HepG2 (cell line): ENCODE measurements around the gene ZNF541. TPM values are rescaled to one million over a fixed set of nuclear protein-coding genes. Genes with fewer than 3 reads are reported as not detected.

ENCODE experiments used
- ETV6 ChIP-seq: sonication (generic); formaldehyde crosslinking; conservative IDR thresholded peaks from 2 replicates; pipeline ENCODE4 v1.4.0; 2020; ENCODE audit warnings: missing genetic modification reagents
- GRHL1 ChIP-seq: sonication (generic); formaldehyde crosslinking; conservative IDR thresholded peaks from 2 replicates; pipeline ENCODE4 v1.8.0; 2022; ENCODE audit warnings: missing genetic modification reagents
- HMGXB4 ChIP-seq, 2 experiments: sonication (generic) in 1 of 2; formaldehyde crosslinking in 1 of 2; IDR thresholded peaks; 2 replicates each; pipeline versions ENCODE4 v1.4.0 to v1.6.1; 2018 to 2020; ENCODE audit warnings: missing genetic modification reagents in 2 of 2, borderline replicate concordance in 1 of 2, low read depth in 1 of 2, mild to moderate bottlenecking in 1 of 2, missing biosample characterization in 1 of 2
- MED1 ChIP-seq: sonication (generic); formaldehyde crosslinking; IDR thresholded peaks from 2 replicates; pipeline ENCODE4 v1.4.0; 2020; ENCODE audit warnings: missing genetic modification reagents
- POGZ ChIP-seq: sonication (generic); formaldehyde crosslinking; IDR thresholded peaks from 2 replicates; pipeline ENCODE4 v1.4.0; 2020; ENCODE audit warnings: mild to moderate bottlenecking, missing genetic modification reagents
- THRA ChIP-seq: sonication (generic); formaldehyde crosslinking; IDR thresholded peaks from 2 replicates; pipeline ENCODE4 v1.4.0; 2020; ENCODE audit warnings: missing genetic modification reagents, borderline replicate concordance
- YEATS4 ChIP-seq: sonication (generic); formaldehyde crosslinking; IDR thresholded peaks from 2 replicates; pipeline ENCODE4 v1.4.0; 2020; ENCODE audit warnings: missing genetic modification reagents, borderline replicate concordance
- ZNF143 ChIP-seq: sonication (generic); formaldehyde crosslinking; IDR thresholded peaks from 2 replicates; pipeline ENCODE4 v1.4.0; 2020; ENCODE audit warnings: missing genetic modification reagents
- ZNF580 ChIP-seq: IDR thresholded peaks from 2 replicates; pipeline ENCODE4 v1.6.1; 2016; ENCODE audit warnings: low read depth, borderline replicate concordance
- ZNF746 ChIP-seq: sonication (generic); formaldehyde crosslinking; IDR thresholded peaks from 2 replicates; pipeline ENCODE4 v1.8.0; 2022; ENCODE audit warnings: mild to moderate bottlenecking, missing genetic modification reagents
- polyA plus RNA-seq, 8 experiments: library from polyadenylated mRNA; depleted of rRNA in 3 of 8; stranded (reverse) in 7 of 8; unstranded in 1 of 8; fragments of >200 nt; fragmentation: Illumina TruSeq in 4 of 8; extraction: Trizol in 4 of 8; gene quantifications; 2 replicates each; pipeline versions ENCODE4 v1.2.1 to v1.2.3, GENCODE V29; 2011 to 2016; ENCODE audit warnings: low read depth in 4 of 8, missing spikeins in 1 of 8, mixed read lengths in 1 of 8; ENCODE audit not compliant: insufficient read depth in 1 of 8
- total RNA-seq, 5 experiments: library from RNA; depleted of rRNA; stranded (reverse); fragments of >200 nt; fragmentation: Illumina TruSeq; extraction: Trizol; gene quantifications; 2 replicates each; pipeline ENCODE4 v1.2.3, GENCODE V29; 2016; ENCODE audit warnings: low read depth in 1 of 5
- TF ChIP-seq, protein P1 (sequence below): sonication (generic); formaldehyde crosslinking; IDR thresholded peaks from 2 replicates; pipeline ENCODE4 v1.5.1; 2020; ENCODE audit warnings: mild to moderate bottlenecking, missing genetic modification reagents, moderate library complexity
- TF ChIP-seq, protein P2 (sequence below): IDR thresholded peaks from 2 replicates; pipeline ENCODE4 v1.4.0; 2020; ENCODE audit warnings: mild to moderate bottlenecking, missing genetic modification reagents

The ZNF541 gene
- total and polyA plus RNA-seq, 2 of the 13 experiments (the other 11 are each of a cell fraction or from before 2014, with no cell fraction given), result 0.03 to 0.04 TPM

DNA sequence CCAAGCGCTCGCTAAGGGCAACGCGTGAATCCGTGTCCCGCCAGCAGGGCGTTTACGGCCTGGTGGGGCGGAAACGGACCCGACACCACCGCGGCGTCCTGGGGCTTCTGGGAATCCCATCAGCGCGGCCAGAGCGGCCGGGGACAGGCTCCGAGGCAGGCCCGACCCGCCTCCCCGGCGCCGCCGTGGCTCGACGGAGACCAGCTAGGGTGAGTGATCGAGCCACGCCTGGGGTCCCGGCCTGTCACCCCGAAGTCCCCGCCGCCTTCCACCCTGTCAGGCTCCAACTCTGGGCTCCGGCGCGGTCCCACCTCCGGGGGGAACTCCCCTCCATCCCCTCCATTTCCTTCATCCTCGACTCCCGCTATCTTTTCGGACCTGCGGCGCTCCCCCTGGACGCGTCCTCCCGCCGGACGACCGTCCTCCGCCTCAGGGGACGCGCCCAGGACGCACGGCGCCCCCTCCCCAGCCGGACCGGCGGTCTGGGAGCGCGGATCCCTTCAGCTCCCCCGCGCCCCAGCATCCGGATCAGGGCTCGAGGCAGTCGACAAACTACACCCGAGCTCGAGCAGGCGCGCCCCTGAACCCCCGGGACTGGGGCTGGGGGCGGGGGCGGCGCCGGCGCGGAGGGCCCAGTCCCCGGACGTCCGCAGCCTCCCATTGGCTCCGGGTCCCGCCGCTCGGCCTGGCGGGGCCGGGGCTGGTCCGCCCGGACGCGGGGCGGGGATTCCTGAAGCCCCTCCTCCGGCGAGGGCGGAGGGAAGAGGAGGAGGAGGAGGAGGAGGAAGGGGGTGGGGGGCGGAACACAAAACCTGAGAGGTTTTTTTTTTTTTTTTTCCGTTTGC is 35.3 kb upstream of the ZNF541 start (continued):
- TF ChIP-seq, protein P1, sequence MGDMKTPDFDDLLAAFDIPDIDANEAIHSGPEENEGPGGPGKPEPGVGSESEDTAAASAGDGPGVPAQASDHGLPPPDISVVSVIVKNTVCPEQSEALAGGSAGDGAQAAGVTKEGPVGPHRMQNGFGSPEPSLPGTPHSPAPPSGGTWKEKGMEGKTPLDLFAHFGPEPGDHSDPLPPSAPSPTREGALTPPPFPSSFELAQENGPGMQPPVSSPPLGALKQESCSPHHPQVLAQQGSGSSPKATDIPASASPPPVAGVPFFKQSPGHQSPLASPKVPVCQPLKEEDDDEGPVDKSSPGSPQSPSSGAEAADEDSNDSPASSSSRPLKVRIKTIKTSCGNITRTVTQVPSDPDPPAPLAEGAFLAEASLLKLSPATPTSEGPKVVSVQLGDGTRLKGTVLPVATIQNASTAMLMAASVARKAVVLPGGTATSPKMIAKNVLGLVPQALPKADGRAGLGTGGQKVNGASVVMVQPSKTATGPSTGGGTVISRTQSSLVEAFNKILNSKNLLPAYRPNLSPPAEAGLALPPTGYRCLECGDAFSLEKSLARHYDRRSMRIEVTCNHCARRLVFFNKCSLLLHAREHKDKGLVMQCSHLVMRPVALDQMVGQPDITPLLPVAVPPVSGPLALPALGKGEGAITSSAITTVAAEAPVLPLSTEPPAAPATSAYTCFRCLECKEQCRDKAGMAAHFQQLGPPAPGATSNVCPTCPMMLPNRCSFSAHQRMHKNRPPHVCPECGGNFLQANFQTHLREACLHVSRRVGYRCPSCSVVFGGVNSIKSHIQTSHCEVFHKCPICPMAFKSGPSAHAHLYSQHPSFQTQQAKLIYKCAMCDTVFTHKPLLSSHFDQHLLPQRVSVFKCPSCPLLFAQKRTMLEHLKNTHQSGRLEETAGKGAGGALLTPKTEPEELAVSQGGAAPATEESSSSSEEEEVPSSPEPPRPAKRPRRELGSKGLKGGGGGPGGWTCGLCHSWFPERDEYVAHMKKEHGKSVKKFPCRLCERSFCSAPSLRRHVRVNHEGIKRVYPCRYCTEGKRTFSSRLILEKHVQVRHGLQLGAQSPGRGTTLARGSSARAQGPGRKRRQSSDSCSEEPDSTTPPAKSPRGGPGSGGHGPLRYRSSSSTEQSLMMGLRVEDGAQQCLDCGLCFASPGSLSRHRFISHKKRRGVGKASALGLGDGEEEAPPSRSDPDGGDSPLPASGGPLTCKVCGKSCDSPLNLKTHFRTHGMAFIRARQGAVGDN (CRISPR knock-in tag), result peak; percentile 81
- TF ChIP-seq YEATS4 (CRISPR knock-in tag) (peak; percentile 78; the same call in 1 of the 2 replicates), THRA (CRISPR knock-in tag) (no peak), ETV6 (0 out of 2 replicates have a peak, but pooled peaks have one; percentile 27), ZNF143 (CRISPR knock-in tag) (peak; percentile 73), ZNF580 (peak; percentile 22; the same call in 1 of the 2 replicates), MED1 (CRISPR knock-in tag) (peak; percentile 17; the same call in 1 of the 2 replicates), HMGXB4 (CRISPR knock-in tag; IDR thresholded peaks at IDR 0.05; ENCODE audit: borderline replicate concordance in 1 of 2, low read depth in 1 of 2) (peak; percentile 34 to 79; a peak in 3 of 4 replicates), GRHL1 (CRISPR knock-in tag) (no peak), POGZ (CRISPR knock-in tag) (0 out of 2 replicates have a peak, but pooled peaks have one; percentile 33), ZNF746 (CRISPR knock-in tag) (peak; percentile 27; the same call in 1 of the 2 replicates)
- TF ChIP-seq, protein P2, sequence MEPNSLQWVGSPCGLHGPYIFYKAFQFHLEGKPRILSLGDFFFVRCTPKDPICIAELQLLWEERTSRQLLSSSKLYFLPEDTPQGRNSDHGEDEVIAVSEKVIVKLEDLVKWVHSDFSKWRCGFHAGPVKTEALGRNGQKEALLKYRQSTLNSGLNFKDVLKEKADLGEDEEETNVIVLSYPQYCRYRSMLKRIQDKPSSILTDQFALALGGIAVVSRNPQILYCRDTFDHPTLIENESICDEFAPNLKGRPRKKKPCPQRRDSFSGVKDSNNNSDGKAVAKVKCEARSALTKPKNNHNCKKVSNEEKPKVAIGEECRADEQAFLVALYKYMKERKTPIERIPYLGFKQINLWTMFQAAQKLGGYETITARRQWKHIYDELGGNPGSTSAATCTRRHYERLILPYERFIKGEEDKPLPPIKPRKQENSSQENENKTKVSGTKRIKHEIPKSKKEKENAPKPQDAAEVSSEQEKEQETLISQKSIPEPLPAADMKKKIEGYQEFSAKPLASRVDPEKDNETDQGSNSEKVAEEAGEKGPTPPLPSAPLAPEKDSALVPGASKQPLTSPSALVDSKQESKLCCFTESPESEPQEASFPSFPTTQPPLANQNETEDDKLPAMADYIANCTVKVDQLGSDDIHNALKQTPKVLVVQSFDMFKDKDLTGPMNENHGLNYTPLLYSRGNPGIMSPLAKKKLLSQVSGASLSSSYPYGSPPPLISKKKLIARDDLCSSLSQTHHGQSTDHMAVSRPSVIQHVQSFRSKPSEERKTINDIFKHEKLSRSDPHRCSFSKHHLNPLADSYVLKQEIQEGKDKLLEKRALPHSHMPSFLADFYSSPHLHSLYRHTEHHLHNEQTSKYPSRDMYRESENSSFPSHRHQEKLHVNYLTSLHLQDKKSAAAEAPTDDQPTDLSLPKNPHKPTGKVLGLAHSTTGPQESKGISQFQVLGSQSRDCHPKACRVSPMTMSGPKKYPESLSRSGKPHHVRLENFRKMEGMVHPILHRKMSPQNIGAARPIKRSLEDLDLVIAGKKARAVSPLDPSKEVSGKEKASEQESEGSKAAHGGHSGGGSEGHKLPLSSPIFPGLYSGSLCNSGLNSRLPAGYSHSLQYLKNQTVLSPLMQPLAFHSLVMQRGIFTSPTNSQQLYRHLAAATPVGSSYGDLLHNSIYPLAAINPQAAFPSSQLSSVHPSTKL (CRISPR knock-in tag), result peak; percentile 40; the same call in 1 of the 2 replicates
